Karpas-422 (cell line): ENCODE results near the gene MGAT5. TPM values are rescaled to one million over a fixed set of nuclear protein-coding genes. Genes with fewer than 3 reads are reported as not detected.

Experiments used
- DNase-seq: peaks from one replicate; pipeline ENCODE4 v3.0.0-alpha.2; 2015
- H2AFZ ChIP-seq: fragments of 200-600 bp; sonication (generic); 2 replicates; pipeline ENCODE4 v1.6.1; 2014; ENCODE audit warnings: antibody characterized with exemption, low read length, mixed read lengths
- H3K27ac ChIP-seq: fragments of 200-600 bp; sonication (generic); 2 replicates; pipeline ENCODE4 v1.5.1; 2014; ENCODE audit warnings: mild to moderate bottlenecking, low read length, moderate library complexity
- H3K27me3 ChIP-seq: fragments of 200-600 bp; sonication (generic); 2 replicates; pipeline ENCODE4 v1.6.1; 2014; ENCODE audit warnings: low read length, mixed read lengths
- H3K36me3 ChIP-seq: fragments of 200-600 bp; sonication (generic); 2 replicates; pipeline ENCODE4 v1.6.1; 2014; ENCODE audit warnings: low read length, mixed read lengths; ENCODE audit not compliant: insufficient read depth
- H3K4me1 ChIP-seq: fragments of 200-600 bp; sonication (generic); 2 replicates; pipeline ENCODE4 v1.6.1; 2014; ENCODE audit warnings: mild to moderate bottlenecking, low read length, mixed read lengths
- H3K4me2 ChIP-seq: fragments of 200-600 bp; sonication (generic); 2 replicates; pipeline ENCODE4 v1.6.1; 2014; ENCODE audit warnings: low read length, low read depth, mild to moderate bottlenecking; ENCODE audit not compliant: poor library complexity, severe bottlenecking
- H3K4me3 ChIP-seq: fragments of 200-600 bp; sonication (generic); 2 replicates; pipeline ENCODE4 v1.5.1; 2014; ENCODE audit warnings: mild to moderate bottlenecking, antibody characterized with exemption, low read length, mixed read lengths
- H3K79me2 ChIP-seq: fragments of 200-600 bp; sonication (generic); 2 replicates; pipeline ENCODE4 v1.6.1; 2014; ENCODE audit warnings: mild to moderate bottlenecking, low read length, mixed read lengths
- H3K9ac ChIP-seq: fragments of 200-600 bp; sonication (generic); 2 replicates; pipeline ENCODE4 v1.6.0; 2014; ENCODE audit warnings: low read length
- H3K9me2 ChIP-seq: fragments of 200-600 bp; sonication (generic), shearing (Covaris generic); replicated peaks from 2 replicates; pipeline ENCODE4 v1.6.0; 2014; ENCODE audit warnings: mild to moderate bottlenecking, low read length, moderate library complexity; ENCODE audit not compliant: insufficient read depth
- H3K9me3 ChIP-seq: fragments of 300-700, 200-600 bp; sonication (generic); 2 replicates; pipeline ENCODE4 v1.6.1; 2014; ENCODE audit warnings: low read length, mixed read lengths
- H4K20me1 ChIP-seq: fragments of 200-600 bp; sonication (generic); 2 replicates; pipeline ENCODE4 v1.6.1; 2014; ENCODE audit warnings: mild to moderate bottlenecking, antibody characterized with exemption, low read length, low read depth; ENCODE audit not compliant: insufficient read depth
- total RNA-seq: library from RNA; depleted of rRNA; stranded (reverse); fragments of >200 nt; shearing (Covaris generic); gene quantifications from 2 replicates; pipeline ENCODE4 v1.2.3, GENCODE V29; 2014; ENCODE audit warnings: low replicate concordance

Gene MGAT5
- total RNA-seq, 1 experiment from 2014 or later = 22.7 TPM

- Histone ChIP-seq H4K20me1 (no peaks in the 10 kb centered on the region), H3K36me3 (no peaks in the 10 kb centered on the region)
Measured at GRCh38 chr2:134446383-134447017, 192.6 kb downstream of the MGAT5 start.

DNA sequence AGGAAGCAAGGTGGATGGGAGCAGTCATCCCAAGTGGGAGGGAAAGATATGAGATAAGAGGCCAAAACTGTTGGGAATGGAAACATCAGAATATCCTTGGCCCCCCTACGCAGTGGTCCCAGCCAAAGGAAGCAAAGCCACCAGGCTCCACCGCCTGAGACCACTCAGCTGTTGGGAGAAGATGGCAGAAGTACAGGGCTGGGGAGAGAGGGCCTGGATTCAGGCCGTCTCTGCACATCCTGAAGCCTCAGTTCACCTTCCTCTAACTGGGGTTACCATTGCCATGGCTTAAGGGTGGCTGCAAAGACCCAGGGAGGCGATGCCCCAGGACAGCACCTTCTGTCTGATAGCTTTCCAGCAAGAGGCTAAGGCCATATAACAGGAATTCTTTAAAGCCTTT lies 193.8 kb downstream of the MGAT5 start:
- H4K20me1 ChIP-seq = 0 out of 2 replicates have a peak, but pooled peaks cover 4% of the 10 kb centered on the region
- no peaks in the 10 kb centered on the region for H3K36me3 ChIP-seq
- no peak for DNase-seq
- no peak overlapping the region for H3K4me2 ChIP-seq
- H3K27me3 ChIP-seq = no peaks in the 10 kb centered on the region
- no peaks in the 10 kb centered on the region for H3K9me2 ChIP-seq
- H3K4me3 ChIP-seq = no peak overlapping the region
- no peaks in the 10 kb centered on the region for H3K9me3 ChIP-seq
- H3K79me2 ChIP-seq = no peaks in the 10 kb centered on the region
- H2AFZ ChIP-seq = no peak overlapping the region
- no peaks in the 10 kb centered on the region for H3K4me1 ChIP-seq
- no peak overlapping the region for H3K27ac ChIP-seq
- H3K9ac ChIP-seq = no peak overlapping the region

More at GRCh38 chr2:134446383-134447017, 192.6 kb downstream of the MGAT5 start:
- Histone ChIP-seq H3K4me3 (no peak overlapping the region), H3K27ac (no peak overlapping the region), H3K9me3 (no peaks in the 10 kb centered on the region), H3K9me2 (no peaks in the 10 kb centered on the region), H3K79me2 (no peaks in the 10 kb centered on the region), H3K27me3 (no peaks in the 10 kb centered on the region), H3K4me1 (no peaks in the 10 kb centered on the region), H2AFZ (no peak overlapping the region), H3K9ac (no peak overlapping the region), H3K4me2 (no peak overlapping the region)
- no peak for DNase-seq

DNA sequence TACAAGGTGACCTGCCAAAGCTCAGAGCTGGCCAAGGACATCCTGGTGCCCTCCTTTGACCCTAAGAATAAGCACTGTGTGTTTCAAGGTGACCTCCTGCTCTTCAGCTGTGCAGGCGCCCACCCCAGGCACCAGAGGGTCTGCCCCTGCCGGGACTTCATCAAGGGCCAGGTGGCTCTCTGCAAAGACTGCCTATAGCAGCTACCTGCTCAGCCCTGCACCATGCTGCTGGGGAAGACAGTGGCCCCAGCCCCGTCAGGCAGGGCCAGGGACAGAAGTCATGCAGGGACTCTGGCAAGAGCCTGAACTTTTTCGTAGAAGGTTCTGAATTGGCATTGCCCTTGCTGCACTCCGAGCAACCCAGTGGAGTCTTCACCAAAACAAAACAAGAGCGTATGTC lies 194.8 kb downstream of the MGAT5 start:
- Histone ChIP-seq H3K9me3 (no peaks in the 10 kb centered on the region), H3K27me3 (no peaks in the 10 kb centered on the region), H3K9me2 (no peaks in the 10 kb centered on the region), H3K4me3 (no peak overlapping the region), H3K36me3 (no peaks in the 10 kb centered on the region), H3K4me2 (no peak overlapping the region), H2AFZ (no peak overlapping the region), H3K27ac (no peak overlapping the region), H3K79me2 (no peaks in the 10 kb centered on the region), H4K20me1 (0 out of 2 replicates have a peak, but pooled peaks cover 4% of the 10 kb centered on the region), H3K9ac (no peak overlapping the region), H3K4me1 (no peaks in the 10 kb centered on the region)
- DNase-seq = no peak

DNA sequence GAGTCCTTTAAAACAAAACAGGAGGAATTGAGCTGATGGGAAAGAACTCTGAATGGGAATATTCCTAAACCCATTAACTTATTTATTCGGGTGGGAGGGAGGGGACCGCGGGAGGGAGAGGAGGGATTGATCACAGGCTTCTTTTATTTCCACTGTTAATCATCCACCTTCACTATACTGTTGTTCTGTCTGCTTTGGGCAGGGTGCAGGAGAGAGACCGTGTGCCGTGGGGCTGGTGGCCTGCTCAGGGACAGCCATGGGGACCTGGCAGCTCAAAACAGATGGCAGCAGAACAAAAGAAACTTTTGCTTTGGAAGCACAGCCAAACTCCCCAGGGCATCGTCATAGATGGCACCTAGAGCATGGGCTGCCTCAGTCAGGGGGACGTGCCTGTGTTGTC lies 195.3 kb downstream of the MGAT5 start:
- Histone ChIP-seq H3K36me3 (no peaks in the 10 kb centered on the region), H3K4me2 (no peak overlapping the region), H2AFZ (no peak overlapping the region), H3K27me3 (no peaks in the 10 kb centered on the region), H3K9me3 (no peaks in the 10 kb centered on the region), H3K4me3 (no peak overlapping the region), H3K4me1 (no peaks in the 10 kb centered on the region), H3K9me2 (no peaks in the 10 kb centered on the region), H3K79me2 (no peaks in the 10 kb centered on the region), H3K9ac (no peak overlapping the region), H4K20me1 (0 out of 2 replicates have a peak, but pooled peaks cover 4% of the 10 kb centered on the region), H3K27ac (no peak overlapping the region)
- DNase-seq = no peak

DNA sequence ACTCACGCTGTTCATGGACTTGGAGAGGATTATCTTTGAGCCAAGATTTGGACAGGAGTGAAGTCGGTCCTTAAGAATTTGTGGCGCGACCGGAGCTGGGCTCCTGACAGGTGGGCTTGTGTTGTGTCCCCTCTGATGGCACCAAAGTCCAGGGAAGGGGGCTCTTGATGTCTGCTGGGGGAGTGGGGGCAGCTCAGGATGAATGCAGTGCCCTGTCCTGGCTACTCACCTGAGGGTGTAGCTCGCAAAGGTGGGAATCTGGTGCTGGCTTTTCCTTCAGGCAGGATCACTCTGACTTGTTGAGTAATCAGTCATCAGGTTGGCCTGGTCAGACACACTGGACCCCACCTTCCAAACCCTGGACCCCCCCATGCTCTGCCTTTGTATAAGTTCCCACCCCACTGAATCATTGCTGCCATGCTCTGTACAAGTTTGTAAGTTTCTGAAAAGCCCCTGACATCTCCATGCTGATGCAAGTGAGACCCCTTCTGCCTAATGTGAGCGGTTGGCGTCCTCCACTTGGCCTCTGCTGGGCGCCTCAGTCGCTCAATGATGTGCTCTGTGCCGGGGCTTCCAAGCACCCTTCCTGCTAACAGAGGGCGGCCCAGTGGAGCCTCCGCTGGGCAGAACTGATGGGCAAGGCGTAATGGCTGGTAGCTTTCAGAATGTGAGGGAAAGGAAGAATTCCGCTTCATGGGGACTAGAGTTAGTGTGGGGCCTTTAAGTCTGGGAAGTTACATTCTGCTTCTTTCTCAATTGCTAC lies 196.1 kb downstream of the MGAT5 start:
- no peak for DNase-seq
- no peak overlapping the region for H3K9ac ChIP-seq
- no peaks in the 10 kb centered on the region for H3K4me1 ChIP-seq
- no peak overlapping the region for H3K27ac ChIP-seq
- no peaks in the 10 kb centered on the region for H3K9me3 ChIP-seq
- H3K4me3 ChIP-seq = no peak overlapping the region
- H3K79me2 ChIP-seq = no peaks in the 10 kb centered on the region
- no peak overlapping the region for H3K4me2 ChIP-seq
- H3K36me3 ChIP-seq = no peaks in the 10 kb centered on the region
- H3K9me2 ChIP-seq = no peaks in the 10 kb centered on the region
- 0 out of 2 replicates have a peak, but pooled peaks cover 4% of the 10 kb centered on the region for H4K20me1 ChIP-seq
- H3K27me3 ChIP-seq = no peaks in the 10 kb centered on the region
- no peak overlapping the region for H2AFZ ChIP-seq

DNA sequence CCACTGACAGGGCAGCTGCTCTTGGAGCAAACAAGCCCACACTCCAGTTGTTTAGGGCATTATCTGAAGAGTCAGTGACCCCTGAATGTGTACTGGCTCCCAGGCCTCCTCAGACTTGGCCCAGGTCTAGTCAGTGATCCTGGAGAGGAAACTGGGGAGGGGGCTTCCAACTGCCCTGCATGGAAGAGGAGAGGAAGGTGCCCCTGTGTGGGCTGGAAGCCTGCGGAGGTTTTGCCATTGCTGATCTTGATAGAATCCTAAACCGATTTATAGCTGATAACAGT lies 197.4 kb downstream of the MGAT5 start:
- Histone ChIP-seq H3K9me3 (no peaks in the 10 kb centered on the region), H3K4me3 (no peak overlapping the region), H3K27ac (no peak overlapping the region), H3K9ac (no peak overlapping the region), H3K79me2 (no peaks in the 10 kb centered on the region), H3K4me2 (no peak overlapping the region), H3K27me3 (no peaks in the 10 kb centered on the region), H3K9me2 (no peaks in the 10 kb centered on the region), H2AFZ (no peak overlapping the region), H4K20me1 (0 out of 2 replicates have a peak, but pooled peaks cover 4% of the 10 kb centered on the region), H3K4me1 (no peaks in the 10 kb centered on the region), H3K36me3 (no peaks in the 10 kb centered on the region)
- no peak for DNase-seq

GRCh38 chr2:134452042-134452733 lies 198.3 kb downstream of the MGAT5 start:
- no peaks in the 10 kb centered on the region for H3K9me3 ChIP-seq
- H3K79me2 ChIP-seq = no peaks in the 10 kb centered on the region
- H3K27ac ChIP-seq = no peak overlapping the region
- no peaks in the 10 kb centered on the region for H3K9me2 ChIP-seq
- H3K27me3 ChIP-seq = no peaks in the 10 kb centered on the region
- H3K9ac ChIP-seq = no peak overlapping the region
- no peaks in the 10 kb centered on the region for H3K36me3 ChIP-seq
- no peaks in the 10 kb centered on the region for H3K4me1 ChIP-seq
- no peak overlapping the region for H3K4me2 ChIP-seq
- no peak overlapping the region for H2AFZ ChIP-seq
- no peak for DNase-seq
- H3K4me3 ChIP-seq = no peak overlapping the region
- 0 out of 2 replicates have a peak, but pooled peaks cover 4% of the 10 kb centered on the region for H4K20me1 ChIP-seq

GRCh38 chr2:134453476-134453875 lies 199.6 kb downstream of the MGAT5 start:
- DNase-seq = no peak
- H3K79me2 ChIP-seq = no peaks in the 10 kb centered on the region
- H3K36me3 ChIP-seq = no peaks in the 10 kb centered on the region

More at GRCh38 chr2:134453476-134453875, 199.6 kb downstream of the MGAT5 start:
- no peak overlapping the region for H3K9ac ChIP-seq
- no peak overlapping the region for H3K4me2 ChIP-seq
- H3K9me3 ChIP-seq = no peaks in the 10 kb centered on the region
- H2AFZ ChIP-seq = no peak overlapping the region
- no peaks in the 10 kb centered on the region for H3K4me1 ChIP-seq
- no peaks in the 10 kb centered on the region for H3K9me2 ChIP-seq
- no peaks in the 10 kb centered on the region for H3K27me3 ChIP-seq
- no peak overlapping the region for H3K4me3 ChIP-seq
- 0 out of 2 replicates have a peak, but pooled peaks cover 4% of the 10 kb centered on the region for H4K20me1 ChIP-seq
- no peak overlapping the region for H3K27ac ChIP-seq
